ENCODE data around the gene CLIP2.
"Not testable (repeated sequence)": the region's sequence is repeated elsewhere in the genome, so short reads cannot be mapped to it uniquely, and the experiment has no call there.

CLIP2 gene

GRCh38 chr7:74430961-74431466 lies 141.8 kb downstream of the CLIP2 start:
- DNase-seq (ENCODE audit: low read depth): no peak

- not testable (repeated sequence) for DNase-seq (ENCODE audit: low read depth)
Measured at GRCh38 chr7:74437291-74437571, 148.0 kb downstream of the CLIP2 start.

GRCh38 chr7:74438327-74438726 lies 149.1 kb downstream of the CLIP2 start:
- no peak for DNase-seq (ENCODE audit: low read depth)

GRCh38 chr7:74439541-74439940 lies 150.3 kb downstream of the CLIP2 start:
- DNase-seq (ENCODE audit: low read depth): no peak

GRCh38 chr7:74440143-74440542 lies 150.9 kb downstream of the CLIP2 start:
- DNase-seq (ENCODE audit: low read depth): not testable (repeated sequence)

- no peak for DNase-seq (ENCODE audit: low read depth)
Measured at GRCh38 chr7:74441801-74442200, 152.6 kb downstream of the CLIP2 start.

- no peak for DNase-seq (ENCODE audit: low read depth)
Measured at GRCh38 chr7:74443543-74444247, 154.5 kb downstream of the CLIP2 start.

GRCh38 chr7:74449144-74449543 lies 159.9 kb downstream of the CLIP2 start:
- DNase-seq (ENCODE audit: low read depth): no peak

GRCh38 chr7:74449809-74450397 lies 160.7 kb downstream of the CLIP2 start:
- DNase-seq (ENCODE audit: low read depth): no peak

- DNase-seq (ENCODE audit: low read depth): no peak
Measured at GRCh38 chr7:74452748-74453321, 163.6 kb downstream of the CLIP2 start.

- peak; percentile 86 for DNase-seq (ENCODE audit: low read depth)
Measured at GRCh38 chr7:74453322-74454011, 164.3 kb downstream of the CLIP2 start, which contains the start of gene GTF2IRD1. Gene GTF2IRD1, plus strand, starts transcription at chr7:74453906. Its CDS starts 54,175 bp downstream, at chr7:74508081.

GRCh38 chr7:74454021-74454924 lies 165.1 kb downstream of the CLIP2 start:
- DNase-seq (ENCODE audit: low read depth): no peak

GRCh38 chr7:74454925-74455288 lies 165.7 kb downstream of the CLIP2 start:
- no peak for DNase-seq (ENCODE audit: low read depth)

GRCh38 chr7:74455291-74455804 lies 166.1 kb downstream of the CLIP2 start:
- DNase-seq (ENCODE audit: low read depth): no peak
